AG04449 (cell line): ENCODE data around the gene ARHGEF7.

Experiments used
- CTCF ChIA-PET: fragments of 350-600 bp; formaldehyde crosslinking; extraction: SDS; loops from one replicate; lab custom pipeline; 2021; ENCODE audit warnings: antibody characterized with exemption; lab: Yijun Ruan, JAX
- POLR2A ChIA-PET: fragments of 400-600, 350-600 bp; formaldehyde crosslinking; extraction: SDS; loops from one replicate; lab custom pipeline; 2020; ENCODE audit warnings: antibody characterized with exemption, inconsistent platforms; lab: Yijun Ruan, JAX
- DNase-seq: peaks from one replicate; pipeline ENCODE4 v3.0.0-alpha.2; 2010; ENCODE audit warnings: low read depth, low spot score
- H3K4me3 ChIP-seq: 2 replicates; pipeline ENCODE4 v1.5.1; 2011; ENCODE audit warnings: low read depth, mild to moderate bottlenecking, control low read depth, low read length
- TF ChIP-seq, protein P1 (sequence below): IDR thresholded peaks from one replicate; pipeline ENCODE4 v1.5.1; 2011; ENCODE audit warnings: mild to moderate bottlenecking, moderate library complexity, low read length, control low read depth, inconsistent platforms; ENCODE audit not compliant: insufficient read depth; ENCODE audit errors: missing control alignments

The ARHGEF7 gene

DNA sequence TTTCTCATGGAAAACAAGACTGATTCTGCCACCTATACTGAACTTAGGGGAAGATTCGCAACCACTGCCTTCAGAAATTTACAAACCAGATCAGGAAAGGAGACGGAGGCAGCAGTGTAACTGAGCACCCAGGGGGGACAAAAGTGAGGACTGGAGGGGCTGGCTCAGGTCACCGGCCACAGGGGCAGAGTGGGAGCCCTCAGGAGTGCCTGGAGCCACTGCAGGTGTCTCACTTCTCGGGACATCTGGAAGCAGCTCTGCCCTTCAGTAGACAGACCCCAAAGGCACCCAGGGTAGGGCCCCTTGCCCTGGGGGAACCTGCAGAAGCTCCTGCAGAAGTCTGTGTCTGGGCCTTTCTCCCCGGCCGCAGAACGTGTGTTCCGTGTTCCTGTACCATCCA is 5.8 kb downstream of the ARHGEF7 start:
- ChIA-PET CTCF (no interaction called here), POLR2A (no interaction called here)

DNA sequence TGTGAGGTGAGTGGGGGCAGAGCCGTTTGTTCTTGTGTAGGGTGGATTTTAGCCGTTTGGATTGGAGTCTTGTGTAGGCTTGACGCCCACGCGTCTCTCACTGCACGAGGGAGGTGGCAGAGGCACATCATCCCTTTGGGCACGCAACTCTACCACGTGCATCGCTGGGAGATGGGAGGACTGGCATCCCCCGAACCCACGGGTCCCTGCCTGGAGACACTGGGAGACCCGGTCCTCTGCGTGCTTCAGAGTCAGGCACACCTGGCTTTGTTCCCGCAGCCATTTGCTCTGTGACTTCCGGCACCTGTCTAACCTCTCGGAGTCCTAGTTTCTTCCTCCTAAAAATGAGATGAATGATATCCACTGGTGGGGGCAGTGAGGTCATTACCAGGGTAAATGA is 6.4 kb downstream of the ARHGEF7 start:
- TF ChIP-seq, protein P1, sequence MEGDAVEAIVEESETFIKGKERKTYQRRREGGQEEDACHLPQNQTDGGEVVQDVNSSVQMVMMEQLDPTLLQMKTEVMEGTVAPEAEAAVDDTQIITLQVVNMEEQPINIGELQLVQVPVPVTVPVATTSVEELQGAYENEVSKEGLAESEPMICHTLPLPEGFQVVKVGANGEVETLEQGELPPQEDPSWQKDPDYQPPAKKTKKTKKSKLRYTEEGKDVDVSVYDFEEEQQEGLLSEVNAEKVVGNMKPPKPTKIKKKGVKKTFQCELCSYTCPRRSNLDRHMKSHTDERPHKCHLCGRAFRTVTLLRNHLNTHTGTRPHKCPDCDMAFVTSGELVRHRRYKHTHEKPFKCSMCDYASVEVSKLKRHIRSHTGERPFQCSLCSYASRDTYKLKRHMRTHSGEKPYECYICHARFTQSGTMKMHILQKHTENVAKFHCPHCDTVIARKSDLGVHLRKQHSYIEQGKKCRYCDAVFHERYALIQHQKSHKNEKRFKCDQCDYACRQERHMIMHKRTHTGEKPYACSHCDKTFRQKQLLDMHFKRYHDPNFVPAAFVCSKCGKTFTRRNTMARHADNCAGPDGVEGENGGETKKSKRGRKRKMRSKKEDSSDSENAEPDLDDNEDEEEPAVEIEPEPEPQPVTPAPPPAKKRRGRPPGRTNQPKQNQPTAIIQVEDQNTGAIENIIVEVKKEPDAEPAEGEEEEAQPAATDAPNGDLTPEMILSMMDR: no peak
- CTCF ChIA-PET: no interaction called here
- no peak overlapping the region for H3K4me3 ChIP-seq
- POLR2A ChIA-PET: no interaction called here
- DNase-seq: no peak

More for the DNA sequence above, 5.8 kb downstream of the ARHGEF7 start:
- DNase-seq: no peak
- H3K4me3 ChIP-seq: no peak overlapping the region
- TF ChIP-seq, protein P1: no peak

DNA sequence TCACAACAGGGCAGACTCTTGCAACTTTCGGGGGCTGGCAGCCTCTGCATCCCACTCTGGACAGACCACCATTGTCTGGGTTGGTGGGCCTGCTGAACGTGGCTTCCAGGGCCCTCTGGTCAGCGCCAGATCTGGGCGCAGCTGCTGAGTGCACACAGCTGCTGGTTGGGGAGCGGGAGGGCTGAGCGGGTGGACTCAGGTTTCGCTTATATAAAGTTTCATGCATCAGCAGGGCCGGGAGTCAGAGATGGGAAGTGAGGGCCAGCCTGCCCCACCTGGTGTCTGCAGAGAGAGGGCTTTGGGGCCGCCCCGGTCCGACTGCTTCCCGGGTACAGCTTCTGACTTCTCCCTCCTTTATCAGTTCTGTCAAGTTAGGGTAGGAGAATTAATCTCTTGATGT is 6.9 kb downstream of the ARHGEF7 start:
- POLR2A ChIA-PET: no interaction called here
- H3K4me3 ChIP-seq: no peak overlapping the region
- TF ChIP-seq, protein P1: no peak
- CTCF ChIA-PET: no interaction called here
- DNase-seq: no peak

DNA sequence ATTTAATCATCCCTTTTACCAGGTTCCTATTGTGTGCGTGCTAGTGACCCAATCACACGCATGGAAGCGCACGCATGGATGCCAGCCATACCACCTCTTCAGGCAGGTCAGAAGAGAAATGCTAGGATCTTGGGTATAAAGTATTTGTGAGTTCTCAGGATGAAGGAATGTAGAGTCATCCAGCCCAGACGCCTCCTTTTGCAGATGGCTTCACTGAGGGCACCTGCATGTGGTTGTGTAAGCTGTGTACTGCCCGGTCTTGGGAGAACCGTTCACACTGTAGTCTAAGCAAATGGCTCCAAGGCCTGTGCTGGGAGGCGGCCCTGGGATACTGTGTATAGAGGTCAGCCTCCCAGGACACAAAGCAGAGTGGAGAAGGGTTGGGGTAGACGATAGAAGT is 7.5 kb downstream of the ARHGEF7 start:
- H3K4me3 ChIP-seq: no peak overlapping the region
- TF ChIP-seq, protein P1: no peak
- ChIA-PET POLR2A (no interaction called here), CTCF (no interaction called here)
- DNase-seq: no peak

DNA sequence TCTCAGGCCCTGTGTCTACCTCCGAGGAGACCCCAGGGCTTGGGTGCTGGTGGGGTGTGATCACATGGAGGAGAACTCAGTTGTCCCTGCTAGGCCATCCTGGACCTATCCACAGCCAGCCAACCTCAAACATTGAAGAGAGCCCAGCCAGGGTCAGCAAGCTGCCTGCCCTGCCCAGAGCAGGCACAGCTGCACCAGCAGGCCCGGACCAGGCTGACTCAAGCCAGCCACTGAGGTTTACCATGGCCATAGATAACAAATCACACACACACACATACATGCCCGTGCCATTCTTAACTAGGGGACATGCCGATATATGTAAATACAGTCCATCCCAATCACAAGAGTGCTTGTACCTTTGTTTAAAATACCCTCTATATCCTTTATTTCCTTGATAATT is 8.1 kb downstream of the ARHGEF7 start:
- ChIA-PET POLR2A (no interaction called here), CTCF (no interaction called here)

DNA sequence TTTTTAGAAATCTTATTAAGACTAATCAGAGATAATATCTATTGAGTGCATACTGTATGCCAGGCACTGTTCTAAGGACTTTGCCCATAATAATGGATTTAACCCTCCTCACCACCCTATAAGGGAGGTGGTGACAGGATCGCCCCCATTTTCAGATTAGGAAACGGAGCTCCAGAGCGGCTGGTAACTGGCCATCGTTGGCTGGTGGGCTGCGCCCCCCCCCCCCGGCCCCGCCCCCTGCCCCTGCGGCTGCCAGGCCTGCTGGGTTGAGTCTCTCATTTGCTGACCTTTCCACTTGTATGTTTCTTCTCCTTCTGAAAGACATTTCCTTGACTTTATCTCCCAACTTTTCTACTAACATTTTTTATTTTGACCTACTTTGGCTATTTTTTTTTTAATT is 8.5 kb downstream of the ARHGEF7 start:
- DNase-seq: no peak
- H3K4me3 ChIP-seq: no peak overlapping the region
- TF ChIP-seq, protein P1: no peak
- ChIA-PET CTCF (no interaction called here), POLR2A (no interaction called here)

More for the DNA sequence above, 8.1 kb downstream of the ARHGEF7 start:
- no peak for DNase-seq
- TF ChIP-seq, protein P1: no peak
- no peak overlapping the region for H3K4me3 ChIP-seq

DNA sequence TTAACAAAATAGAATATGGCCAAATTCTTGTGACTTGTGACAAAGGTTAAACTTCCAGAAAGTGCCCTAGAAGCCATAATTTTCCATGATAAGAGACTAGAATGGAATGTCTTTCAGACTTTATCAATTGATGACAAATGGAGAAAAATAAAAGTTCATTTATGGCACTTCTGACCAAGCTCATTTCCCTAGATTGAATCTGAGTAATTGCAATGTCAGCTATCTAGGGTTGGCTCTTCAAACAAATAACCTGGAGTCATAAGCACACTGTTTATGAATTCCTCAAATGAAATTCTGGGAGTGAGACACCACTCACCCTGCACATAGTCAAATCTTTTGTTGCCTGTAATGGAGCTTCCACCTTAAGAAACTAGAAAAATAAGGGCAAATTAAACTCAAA is 11.4 kb downstream of the ARHGEF7 start:
- CTCF ChIA-PET: no interaction called here
- POLR2A ChIA-PET: no interaction called here
- H3K4me3 ChIP-seq: no peak overlapping the region
- TF ChIP-seq, protein P1: no peak
- DNase-seq: no peak
